DOHH2 (cell line): Measurements from ENCODE around the gene PPP1R18.

ENCODE experiments used
- H3F3A ChIP-seq: fragments of 200-600 bp; sonication (generic), shearing (Covaris generic); 2 replicates; pipeline ENCODE4 v1.6.0; 2016; ENCODE audit warnings: antibody characterized with exemption, mild to moderate bottlenecking; ENCODE audit not compliant: control insufficient read depth, insufficient read depth
- H3K27ac ChIP-seq: fragments of 200-600 bp; sonication (generic); 2 replicates; pipeline ENCODE4 v1.5.1; 2014; ENCODE audit warnings: low read depth, mild to moderate bottlenecking, low read length, moderate library complexity
- H3K27me3 ChIP-seq: fragments of 200-600 bp; sonication (generic); 2 replicates; pipeline ENCODE4 v1.6.1; 2014; ENCODE audit warnings: mild to moderate bottlenecking, low read length, mixed read lengths; ENCODE audit not compliant: control insufficient read depth
- H3K36me3 ChIP-seq: fragments of 200-600 bp; sonication (generic); 2 replicates; pipeline ENCODE4 v1.6.1; 2014; ENCODE audit warnings: mild to moderate bottlenecking, low read length, moderate library complexity, mixed read lengths; ENCODE audit not compliant: control insufficient read depth
- H3K4me1 ChIP-seq: fragments of 200-600 bp; sonication (generic); 2 replicates; pipeline ENCODE4 v1.6.1; 2014; ENCODE audit warnings: mild to moderate bottlenecking, low read length, mixed read lengths; ENCODE audit not compliant: control insufficient read depth
- H3K4me2 ChIP-seq: fragments of 200-600 bp; sonication (generic); 2 replicates; pipeline ENCODE4 v1.6.0; 2014; ENCODE audit warnings: mild to moderate bottlenecking, low read length, moderate library complexity
- H3K4me3 ChIP-seq: fragments of 200-600 bp; sonication (generic); 2 replicates; pipeline ENCODE4 v1.5.1; 2014; ENCODE audit warnings: mild to moderate bottlenecking, low read length, mixed read lengths
- H3K79me2 ChIP-seq: fragments of 200-600 bp; sonication (generic); 2 replicates; pipeline ENCODE4 v1.6.1; 2014; ENCODE audit warnings: mild to moderate bottlenecking, low read length, mixed read lengths; ENCODE audit not compliant: control insufficient read depth
- H3K9me2 ChIP-seq: fragments of 200-600 bp; sonication (generic); replicated peaks from 2 replicates; pipeline ENCODE4 v1.6.1; 2014; ENCODE audit warnings: mild to moderate bottlenecking, low read length, mixed read lengths; ENCODE audit not compliant: control insufficient read depth
- H3K9me3 ChIP-seq: fragments of 200-600 bp; sonication (generic); 2 replicates; pipeline ENCODE4 v1.6.1; 2014; ENCODE audit warnings: antibody characterized with exemption, low read length, mixed read lengths; ENCODE audit not compliant: control insufficient read depth, insufficient read depth
- H4K20me1 ChIP-seq: fragments of 200-600 bp; sonication (generic); 2 replicates; pipeline ENCODE4 v1.6.0; 2014; ENCODE audit warnings: low read depth, mild to moderate bottlenecking, antibody characterized with exemption, low read length, moderate library complexity; ENCODE audit not compliant: control insufficient read depth, insufficient read depth
- EZH2phosphoT487 ChIP-seq: fragments of 200-600 bp; sonication (generic); IDR thresholded peaks from 2 replicates; pipeline ENCODE4 v1.6.1; 2017; ENCODE audit warnings: borderline replicate concordance, mild to moderate bottlenecking, antibody characterized with exemption, low read length, moderate library complexity, mixed read lengths
- TF ChIP-seq, protein P1 (sequence below): fragments of 200-600 bp; sonication (generic); IDR thresholded peaks from one replicate; pipeline ENCODE4 v1.5.1; 2014; ENCODE audit warnings: antibody characterized with exemption, mild to moderate bottlenecking, low read depth, low read length; ENCODE audit not compliant: poor library complexity, severe bottlenecking

PPP1R18 gene

DNA sequence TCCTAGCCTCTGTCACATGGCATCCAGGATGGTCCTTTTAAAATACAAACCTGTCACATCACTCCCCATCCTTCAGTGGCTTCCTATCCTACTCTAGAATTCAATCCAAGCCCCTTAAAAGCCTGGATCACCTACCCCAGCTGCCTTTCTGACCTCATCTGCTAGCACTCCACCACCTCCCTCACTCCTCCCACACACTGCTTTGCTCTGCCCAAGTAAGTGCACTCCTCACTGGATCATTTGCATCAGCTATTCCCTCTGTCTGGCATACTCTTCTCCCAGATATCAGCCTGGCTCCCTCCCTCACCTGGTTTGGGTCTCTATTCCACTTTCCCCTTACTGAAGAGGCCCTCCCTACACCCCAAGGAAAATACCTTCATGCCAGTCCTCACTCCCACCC is 29.0 kb downstream of the PPP1R18 start:
- Histone ChIP-seq H3K9me2 (no peaks in the 10 kb centered on the region), H4K20me1 (no peaks in the 10 kb centered on the region), H3K4me1 (no peaks in the 10 kb centered on the region), H3F3A (peaks cover 6% of the 10 kb centered on the region; the same call in 1 of the 2 replicates), H3K79me2 (no peaks in the 10 kb centered on the region), H3K36me3 (peaks cover 77% of the 10 kb centered on the region), H3K27ac (no peak overlapping the region), H3K9me3 (no peaks in the 10 kb centered on the region), H3K4me3 (no peak overlapping the region), H3K27me3 (no peaks in the 10 kb centered on the region), H3K4me2 (no peak overlapping the region)
- no peak for TF ChIP-seq EZH2phosphoT487
- TF ChIP-seq, protein P1, sequence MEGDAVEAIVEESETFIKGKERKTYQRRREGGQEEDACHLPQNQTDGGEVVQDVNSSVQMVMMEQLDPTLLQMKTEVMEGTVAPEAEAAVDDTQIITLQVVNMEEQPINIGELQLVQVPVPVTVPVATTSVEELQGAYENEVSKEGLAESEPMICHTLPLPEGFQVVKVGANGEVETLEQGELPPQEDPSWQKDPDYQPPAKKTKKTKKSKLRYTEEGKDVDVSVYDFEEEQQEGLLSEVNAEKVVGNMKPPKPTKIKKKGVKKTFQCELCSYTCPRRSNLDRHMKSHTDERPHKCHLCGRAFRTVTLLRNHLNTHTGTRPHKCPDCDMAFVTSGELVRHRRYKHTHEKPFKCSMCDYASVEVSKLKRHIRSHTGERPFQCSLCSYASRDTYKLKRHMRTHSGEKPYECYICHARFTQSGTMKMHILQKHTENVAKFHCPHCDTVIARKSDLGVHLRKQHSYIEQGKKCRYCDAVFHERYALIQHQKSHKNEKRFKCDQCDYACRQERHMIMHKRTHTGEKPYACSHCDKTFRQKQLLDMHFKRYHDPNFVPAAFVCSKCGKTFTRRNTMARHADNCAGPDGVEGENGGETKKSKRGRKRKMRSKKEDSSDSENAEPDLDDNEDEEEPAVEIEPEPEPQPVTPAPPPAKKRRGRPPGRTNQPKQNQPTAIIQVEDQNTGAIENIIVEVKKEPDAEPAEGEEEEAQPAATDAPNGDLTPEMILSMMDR, result no peak

DNA sequence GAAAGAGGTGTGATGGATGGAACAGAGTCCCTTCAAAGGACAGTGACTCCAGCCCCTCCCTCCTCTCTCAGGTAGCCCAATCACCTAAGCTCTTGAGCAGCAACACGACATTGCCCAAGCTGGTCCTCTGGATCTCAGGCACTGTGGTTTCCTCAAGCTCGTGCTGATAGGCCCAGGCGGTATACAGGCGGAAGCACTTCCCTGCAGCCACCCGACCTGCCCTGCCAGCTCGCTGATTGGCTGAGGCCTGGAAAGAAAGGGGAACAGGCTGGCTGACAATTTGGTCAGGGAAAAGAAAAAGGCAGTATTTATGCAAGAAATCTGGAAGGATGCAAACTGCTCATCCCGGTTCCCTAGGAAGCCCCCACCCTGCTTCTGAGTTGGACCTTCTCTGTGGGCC is 29.9 kb downstream of the PPP1R18 start:
- Histone ChIP-seq H4K20me1 (no peaks in the 10 kb centered on the region), H3K27me3 (no peaks in the 10 kb centered on the region), H3K36me3 (peaks cover 78% of the 10 kb centered on the region), H3K4me1 (no peaks in the 10 kb centered on the region), H3K4me2 (no peak overlapping the region), H3K79me2 (no peaks in the 10 kb centered on the region), H3F3A (peaks cover 7% of the 10 kb centered on the region; the same call in 1 of the 2 replicates), H3K9me3 (no peaks in the 10 kb centered on the region), H3K9me2 (no peaks in the 10 kb centered on the region), H3K4me3 (no peak overlapping the region), H3K27ac (no peak overlapping the region)
- TF ChIP-seq, protein P1, result no peak
- no peak for TF ChIP-seq EZH2phosphoT487

DNA sequence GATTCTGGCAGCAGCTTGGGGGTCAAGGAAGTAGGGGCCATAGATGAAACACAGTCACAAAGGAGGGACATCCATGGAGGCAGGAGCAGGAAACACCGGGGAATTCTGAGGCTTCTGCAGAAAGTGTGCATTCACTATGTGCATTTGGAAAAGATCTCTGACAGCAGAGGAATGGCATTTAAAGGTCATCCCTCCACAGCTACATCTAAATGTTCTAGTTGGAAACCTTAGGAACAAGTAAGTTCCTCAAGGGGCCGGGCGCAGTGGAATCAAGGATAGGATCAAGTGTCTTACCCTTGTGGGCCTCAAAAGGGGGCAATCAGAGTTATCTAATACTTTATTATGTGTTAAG is 30.7 kb downstream of the PPP1R18 start:
- H3K27ac ChIP-seq, result no peak overlapping the region
- no peaks in the 10 kb centered on the region for H3K9me2 ChIP-seq
- H3K27me3 ChIP-seq, result no peaks in the 10 kb centered on the region
- no peaks in the 10 kb centered on the region for H4K20me1 ChIP-seq
- TF ChIP-seq EZH2phosphoT487, result no peak
- TF ChIP-seq, protein P1, result no peak
- no peaks in the 10 kb centered on the region for H3K4me1 ChIP-seq
- H3K9me3 ChIP-seq, result no peaks in the 10 kb centered on the region
- peaks cover 7% of the 10 kb centered on the region; the same call in 1 of the 2 replicates for H3F3A ChIP-seq
- H3K79me2 ChIP-seq, result no peaks in the 10 kb centered on the region
- peaks cover 82% of the 10 kb centered on the region for H3K36me3 ChIP-seq
- no peak overlapping the region for H3K4me3 ChIP-seq
- no peak overlapping the region for H3K4me2 ChIP-seq
